Ectodermal cell (in vitro differentiated cells): ENCODE data around the gene GNPTG.

ENCODE experiments used
- H3K27ac ChIP-seq: 2 replicates; pipeline ENCODE4 v1.7.0; 2013; ENCODE audit warnings: mild to moderate bottlenecking, low read depth, low read length; ENCODE audit not compliant: insufficient read depth, poor library complexity, severe bottlenecking
- H3K27me3 ChIP-seq: 2 replicates; pipeline ENCODE4 v1.7.0; 2013; ENCODE audit warnings: mild to moderate bottlenecking, low read length; ENCODE audit not compliant: insufficient read depth, control insufficient read depth, poor library complexity, severe bottlenecking
- H3K36me3 ChIP-seq: one replicate; pipeline ENCODE4 v1.7.0; 2013; ENCODE audit warnings: low read length; ENCODE audit not compliant: control insufficient read depth, insufficient read depth
- H3K4me1 ChIP-seq: one replicate; pipeline ENCODE4 v1.7.0; 2013; ENCODE audit warnings: low read length; ENCODE audit not compliant: control insufficient read depth, insufficient read depth
- H3K4me3 ChIP-seq: 2 replicates; pipeline ENCODE4 v1.7.0; 2013; ENCODE audit warnings: low read depth, low read length, control low read depth; ENCODE audit not compliant: insufficient read depth
- H3K9me3 ChIP-seq: 2 replicates; pipeline ENCODE4 v1.7.0; 2013; ENCODE audit warnings: mild to moderate bottlenecking, low read length, moderate library complexity; ENCODE audit not compliant: control insufficient read depth
- WGBS, 2 experiments: methylation state at CpG; one replicate each; pipeline ENCODE4 v1.1.7; 2013; ENCODE audit warnings: missing lambda C conversion rate in 2 of 2; 5-methylcytosine and 5-hydroxymethylcytosine counted together

The GNPTG gene

GRCh38 chr16:1311738-1312466, 39.8 kb upstream of the GNPTG start:
- Histone ChIP-seq H3K4me1 (peaks cover 12% of the 10 kb centered on the region), H3K9me3 (no peaks in the 10 kb centered on the region), H3K4me3 (peak overlapping the region; percentile 95), H3K36me3 (peaks cover 43% of the 10 kb centered on the region), H3K27ac (no peak overlapping the region), H3K27me3 (no peaks in the 10 kb centered on the region)
- WGBS, 2 experiments, result 87% methylated on average over 35 of the region's 35 CpGs

GRCh38 chr16:1312467-1312816, 39.3 kb upstream of the GNPTG start:
- H3K27me3 ChIP-seq, result no peaks in the 10 kb centered on the region
- H3K4me1 ChIP-seq, result peaks cover 12% of the 10 kb centered on the region
- 94 to 97% methylated on average over 16 of the region's 16 CpGs for WGBS, 2 experiments
- peaks cover 43% of the 10 kb centered on the region for H3K36me3 ChIP-seq
- H3K27ac ChIP-seq, result no peak overlapping the region
- H3K4me3 ChIP-seq, result no peak overlapping the region
- no peaks in the 10 kb centered on the region for H3K9me3 ChIP-seq

- Histone ChIP-seq H3K4me1 (peaks cover 12% of the 10 kb centered on the region), H3K27ac (no peak overlapping the region), H3K9me3 (no peaks in the 10 kb centered on the region), H3K36me3 (peaks cover 48% of the 10 kb centered on the region), H3K27me3 (no peaks in the 10 kb centered on the region), H3K4me3 (no peak overlapping the region)
- 96% methylated on average over 15 of the region's 15 CpGs for WGBS, 2 experiments
These were observed 38.8 kb upstream of the GNPTG start for GRCh38 chr16:1312903-1313302.

- Histone ChIP-seq H3K27ac (no peak overlapping the region), H3K9me3 (no peaks in the 10 kb centered on the region), H3K36me3 (peaks cover 57% of the 10 kb centered on the region), H3K4me3 (no peak overlapping the region), H3K4me1 (peaks cover 12% of the 10 kb centered on the region), H3K27me3 (no peaks in the 10 kb centered on the region)
- 93% methylated on average over 38 of the region's 38 CpGs for WGBS, 2 experiments
These were observed 37.9 kb upstream of the GNPTG start for GRCh38 chr16:1313721-1314369.

DNA sequence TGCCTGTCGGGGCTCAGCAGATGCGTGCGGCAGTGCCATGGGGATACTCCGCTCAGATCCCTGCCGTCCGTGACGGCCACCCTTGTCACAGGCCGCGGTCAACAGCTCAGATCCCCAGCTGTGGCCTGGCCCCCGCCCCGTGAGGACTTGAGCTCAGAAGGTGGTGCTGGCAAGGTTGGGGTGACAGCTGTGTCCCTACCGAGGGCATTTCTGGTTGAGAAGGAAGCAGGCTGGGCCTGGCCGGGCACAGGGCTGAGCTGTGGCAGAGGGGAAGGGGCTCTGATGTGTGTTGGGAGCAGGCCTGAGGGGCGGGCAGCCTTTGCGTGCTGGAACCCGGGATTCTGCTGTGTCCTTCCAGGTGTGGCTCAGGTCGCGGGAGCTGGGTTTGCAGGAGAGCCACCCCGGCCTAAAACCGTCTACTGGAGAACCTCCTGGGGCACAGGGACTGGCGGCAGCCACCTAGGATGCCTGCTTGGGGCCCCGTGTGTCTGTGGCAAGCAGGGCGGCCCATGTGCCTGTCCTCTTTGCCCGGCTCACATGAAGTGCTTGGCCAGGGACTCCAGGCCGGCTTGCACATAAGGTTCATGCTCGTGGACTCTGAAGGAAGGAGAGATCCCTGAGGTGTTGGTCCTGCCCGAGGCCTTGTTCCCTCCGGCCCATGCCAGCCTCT, 37.2 kb upstream of the GNPTG start:
- WGBS, 2 experiments, result 96 to 97% methylated on average over 28 of the region's 28 CpGs

GRCh38 chr16:1315081-1316032, 36.4 kb upstream of the GNPTG start:
- Histone ChIP-seq H3K4me3 (no peak overlapping the region), H3K27ac (no peak overlapping the region), H3K36me3 (peaks cover 72% of the 10 kb centered on the region), H3K9me3 (no peaks in the 10 kb centered on the region), H3K4me1 (peaks cover 12% of the 10 kb centered on the region), H3K27me3 (no peaks in the 10 kb centered on the region)
- 90% methylated on average over 46 of the region's 46 CpGs for WGBS, 2 experiments

More for the DNA sequence above, 37.2 kb upstream of the GNPTG start:
- H3K4me1 ChIP-seq, result peaks cover 12% of the 10 kb centered on the region
- no peak overlapping the region for H3K27ac ChIP-seq
- no peaks in the 10 kb centered on the region for H3K27me3 ChIP-seq
- peaks cover 63% of the 10 kb centered on the region for H3K36me3 ChIP-seq
- no peak overlapping the region for H3K4me3 ChIP-seq
- H3K9me3 ChIP-seq, result no peaks in the 10 kb centered on the region

DNA sequence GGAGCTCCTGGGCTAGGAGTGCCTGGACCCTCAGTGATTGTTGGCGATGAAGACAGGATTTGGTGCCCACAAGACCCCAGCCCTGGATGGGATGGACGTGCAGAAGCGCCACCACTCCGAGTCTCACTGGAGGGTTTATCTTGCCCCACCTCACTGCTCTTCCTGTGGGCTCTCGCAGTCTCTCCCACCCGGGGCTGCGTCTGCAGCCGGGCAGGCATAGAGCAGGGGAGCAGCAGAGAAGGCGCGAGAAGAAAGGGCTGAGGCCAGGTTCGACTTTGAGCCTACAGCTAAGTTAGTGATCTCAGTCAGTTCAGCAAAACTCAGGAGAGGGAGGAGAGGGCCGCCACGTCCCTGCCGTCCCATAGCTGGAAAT, 35.7 kb upstream of the GNPTG start:
- 97 to 98% methylated on average over 14 of the region's 14 CpGs for whole genome bisulfite sequencing, 2 experiments
- Histone ChIP-seq H3K27me3 (no peaks in the 10 kb centered on the region), H3K4me1 (peaks cover 12% of the 10 kb centered on the region), H3K27ac (no peak overlapping the region), H3K4me3 (no peak overlapping the region), H3K9me3 (no peaks in the 10 kb centered on the region), H3K36me3 (peaks cover 78% of the 10 kb centered on the region)

- Histone ChIP-seq H3K27ac (no peak overlapping the region), H3K4me1 (no peaks in the 10 kb centered on the region), H3K36me3 (peaks cover 74% of the 10 kb centered on the region), H3K9me3 (no peaks in the 10 kb centered on the region), H3K4me3 (no peak overlapping the region), H3K27me3 (no peaks in the 10 kb centered on the region)
- 96 to 97% methylated on average over 32 of the region's 32 CpGs for WGBS, 2 experiments
These were observed 34.1 kb upstream of the GNPTG start for GRCh38 chr16:1317479-1318267.

DNA sequence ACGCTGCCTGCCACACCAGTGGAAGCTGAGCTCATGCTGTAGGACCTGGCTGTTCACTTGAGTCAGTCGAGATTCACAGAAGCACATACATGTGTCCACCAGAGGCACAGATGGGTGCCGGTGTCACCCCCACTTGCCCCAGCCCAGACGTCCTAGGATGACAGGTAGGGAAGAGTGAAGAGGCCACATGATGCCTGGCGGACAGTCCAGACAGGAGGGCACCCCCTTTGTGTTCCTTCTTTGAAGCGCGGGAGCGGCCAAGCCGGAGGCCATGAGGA, 33.5 kb upstream of the GNPTG start:
- H3K36me3 ChIP-seq, result peaks cover 70% of the 10 kb centered on the region
- H3K9me3 ChIP-seq, result no peaks in the 10 kb centered on the region
- WGBS, 2 experiments, result 87% methylated on average over 9 of the region's 9 CpGs
- H3K27ac ChIP-seq, result no peak overlapping the region
- no peaks in the 10 kb centered on the region for H3K4me1 ChIP-seq
- H3K27me3 ChIP-seq, result no peaks in the 10 kb centered on the region
- no peak overlapping the region for H3K4me3 ChIP-seq
